HCT116 (cell line): ENCODE data around the gene PRSS21. TPM values are rescaled to one million over a fixed set of nuclear protein-coding genes. Genes with fewer than 3 reads are reported as not detected.

Source experiments
- ATAC-seq: fragments of 200-7000 bp; cut with Tn5 transposase; 2 replicates; pipeline ENCODE4 v1.9.1; 2020; ENCODE audit warnings: mild to moderate bottlenecking, moderate library complexity
- BruUV-seq: library from RNA; stranded (reverse); fragments of 400-500 nt; replicated peaks from 2 replicates; lab custom pipeline; 2021; lab: Mats Ljungman, UMichigan
- CTCF ChIA-PET: fragments of 300-600 bp; sonication (Branson Sonifier 250); formaldehyde crosslinking; loops from one replicate; lab custom pipeline; 2021; ENCODE audit warnings: antibody characterized with exemption; lab: Charles Lee
- POLR2A ChIA-PET: fragments of 300-600, 350-600 bp; sonication (Branson Sonifier 250); formaldehyde crosslinking; loops from one replicate; lab custom pipeline; 2021; ENCODE audit warnings: antibody characterized with exemption; lab: Charles Lee
- RAD21 ChIA-PET, 2 experiments: fragments of 300-600 bp; sonication (Branson Sonifier 250); formaldehyde crosslinking; loops; one replicate each; lab custom pipeline; 2023; ENCODE audit warnings: low total read pairs in 2 of 2; ENCODE audit not compliant: uncharacterized antibody in 2 of 2, unreplicated experiment in 2 of 2, low non-redundant PET in 1 of 2; lab: Charles Lee
- DNase-seq: peaks from one replicate; pipeline ENCODE4 v3.0.0-alpha.2; 2010; ENCODE audit warnings: low read depth, low spot score
- H2AFZ ChIP-seq: fragments of 200-600 bp; shearing (Covaris generic), sonication (generic); 2 replicates; pipeline ENCODE4 v1.6.1; 2017; ENCODE audit warnings: low read depth, mixed run types, mixed read lengths, antibody characterized with exemption, low read length; ENCODE audit not compliant: poor library complexity, severe bottlenecking
- H3K27ac ChIP-seq: 2 replicates; pipeline ENCODE4 v1.5.1; 2012; ENCODE audit warnings: low read depth, low read length
- H3K27me3 ChIP-seq: fragments of 200-600 bp; sonication (generic); 2 replicates; pipeline ENCODE4 v1.6.1; 2016; ENCODE audit warnings: mixed run types, low read length, mixed read lengths; ENCODE audit not compliant: insufficient read depth
- H3K36me3 ChIP-seq, 2 experiments: fragments of 200-500 bp in 1 of 2; fragments of 200-600 bp in 1 of 2; sonication (Bioruptor generic) in 1 of 2; sonication (generic) in 1 of 2; 2 replicates each; pipeline versions ENCODE4 v1.5.1 to v1.6.1; 2014 to 2016; ENCODE audit warnings: low read length in 2 of 2, inconsistent platforms in 1 of 2, mixed read lengths in 1 of 2, mixed run types in 1 of 2; ENCODE audit not compliant: insufficient read depth in 2 of 2, control insufficient read depth in 1 of 2
- H3K4me1 ChIP-seq, 2 experiments: fragments of 200-600 bp in 1 of 2; sonication (generic) in 1 of 2; 2 replicates each; pipeline versions ENCODE4 v1.5.1 to v1.6.1; 2012 to 2017; ENCODE audit warnings: low read length in 2 of 2, inconsistent platforms in 1 of 2, mild to moderate bottlenecking in 1 of 2, mixed read lengths in 1 of 2, mixed run types in 1 of 2, moderate library complexity in 1 of 2; ENCODE audit not compliant: insufficient read depth in 2 of 2, control insufficient read depth in 1 of 2
- H3K4me2 ChIP-seq: fragments of 200-600 bp; sonication (generic); 2 replicates; pipeline ENCODE4 v1.6.1; 2017; ENCODE audit warnings: mixed run types, low read length, mixed read lengths
- H3K4me3 ChIP-seq, 2 experiments: fragments of 200-600 bp in 1 of 2; sonication (generic) in 1 of 2; replicated peaks in 1 of 2; 2 replicates each; pipeline ENCODE4 v1.5.1; 2011 to 2016; ENCODE audit warnings: low read length in 2 of 2, control low read depth in 1 of 2, low read depth in 1 of 2, mild to moderate bottlenecking in 1 of 2, mixed read lengths in 1 of 2, mixed run types in 1 of 2
- H3K79me2 ChIP-seq: fragments of 200-600 bp; sonication (generic); 2 replicates; pipeline ENCODE4 v1.6.1; 2017; ENCODE audit warnings: mild to moderate bottlenecking, mixed run types, low read length, moderate library complexity, mixed read lengths; ENCODE audit not compliant: insufficient read depth
- H3K9ac ChIP-seq: fragments of 200-600 bp; sonication (generic); 2 replicates; pipeline ENCODE4 v1.6.1; 2016; ENCODE audit warnings: low read length, mixed read lengths
- H3K9me2 ChIP-seq: fragments of 200-600 bp; sonication (generic), shearing (Covaris generic); 2 replicates; pipeline ENCODE4 v1.6.1; 2017; ENCODE audit warnings: mixed run types, mild to moderate bottlenecking, moderate library complexity; ENCODE audit not compliant: insufficient read depth
- H3K9me3 ChIP-seq, 2 experiments: fragments of 200-500 bp in 1 of 2; fragments of 200-600 bp in 1 of 2; sonication (Bioruptor generic) in 1 of 2; sonication (generic) in 1 of 2; 2 replicates each; pipeline ENCODE4 v1.6.1; 2014 to 2017; ENCODE audit warnings: low read length in 2 of 2, mixed read lengths in 2 of 2, inconsistent platforms in 1 of 2, low read depth in 1 of 2, mild to moderate bottlenecking in 1 of 2, mixed run types in 1 of 2, moderate library complexity in 1 of 2; ENCODE audit not compliant: control insufficient read depth in 1 of 2, insufficient read depth in 1 of 2
- H4K20me1 ChIP-seq: fragments of 200-600 bp; sonication (generic), shearing (Covaris generic); 2 replicates; pipeline ENCODE4 v1.6.1; 2017; ENCODE audit warnings: mixed run types, mild to moderate bottlenecking, moderate library complexity; ENCODE audit not compliant: insufficient read depth
- CBX3 ChIP-seq: IDR thresholded peaks from 2 replicates; pipeline ENCODE4 v1.6.1; 2012; ENCODE audit warnings: low read depth
- REST ChIP-seq: IDR thresholded peaks from 2 replicates; pipeline ENCODE4 v1.6.1; 2012; ENCODE audit warnings: low read depth
- YY1 ChIP-seq: IDR thresholded peaks from 2 replicates; pipeline ENCODE4 v1.6.1; 2011; ENCODE audit warnings: low read length, low read depth, moderate library complexity, mild to moderate bottlenecking; ENCODE audit not compliant: insufficient replicate concordance; ENCODE audit errors: extremely low read depth
- intact Hi-C: fragments of 100-400 bp; cut with micrococcal nuclease; formaldehyde crosslinking; loops from 2 replicates; pipeline ENCODE4 v1.10.0; 2022
- total RNA-seq: library from RNA; stranded (reverse); gene quantifications from one replicate; pipeline ENCODE4 v1.2.1, GENCODE V29; 2021; ENCODE audit not compliant: unreplicated experiment

The PRSS21 gene
- total RNA-seq, 1 experiment from 2014 or later: 0.39 TPM

GRCh38 chr16:2786061-2786825 is 30.8 kb upstream of the PRSS21 start (continued):
- no peak for TF ChIP-seq REST
- no peak for TF ChIP-seq YY1

DNA sequence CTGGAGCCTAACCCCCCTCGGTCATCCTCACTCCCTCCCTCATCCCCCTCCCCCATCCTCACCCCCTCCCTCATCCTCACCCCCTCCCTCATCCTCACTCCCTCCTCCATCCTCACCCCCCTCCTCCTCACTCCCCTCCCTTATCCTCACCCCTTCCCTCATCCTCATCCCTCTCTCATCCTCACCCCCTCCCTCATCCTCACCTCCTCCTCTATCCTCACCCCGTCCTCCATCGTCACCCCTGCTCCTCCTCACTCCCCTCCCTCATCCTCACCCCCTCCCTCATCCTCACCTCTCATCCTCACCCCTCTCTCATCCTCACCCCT is 30.2 kb upstream of the PRSS21 start:
- DNase-seq: no peak
- H2AFZ ChIP-seq: no peak overlapping the region
- no peaks in the 10 kb centered on the region for H3K79me2 ChIP-seq
- TF ChIP-seq CBX3: no peak
- no peak overlapping the region for H3K9ac ChIP-seq
- H3K27ac ChIP-seq: no peak overlapping the region
- no peaks in the 10 kb centered on the region for H4K20me1 ChIP-seq
- intact Hi-C loops: no loop called here
- no peaks in the 10 kb centered on the region for H3K36me3 ChIP-seq
- ChIA-PET RAD21 (no interaction called here), POLR2A (no interaction called here), CTCF (no interaction called here)
- no peak for ATAC-seq
- peaks cover 4 to 8% of the 10 kb centered on the region in 2 experiments; a peak in 3 of 4 replicates for H3K4me1 ChIP-seq
- no TSS peak for BruUV-seq
- H3K9me2 ChIP-seq: no peaks in the 10 kb centered on the region
- no peak overlapping the region for H3K4me2 ChIP-seq
- H3K9me3 ChIP-seq: no peaks in the 10 kb centered on the region
- H3K27me3 ChIP-seq: no peaks in the 10 kb centered on the region
- H3K4me3 ChIP-seq: no peak overlapping the region
